ENCODE data around the gene PNMT. TPM values are rescaled to one million over a fixed set of nuclear protein-coding genes. Genes with fewer than 3 reads are reported as not detected.

The PNMT gene
- total and polyA plus RNA-seq, 2 experiments from 2014 or later = 1.9 to 2.5 TPM

DNA sequence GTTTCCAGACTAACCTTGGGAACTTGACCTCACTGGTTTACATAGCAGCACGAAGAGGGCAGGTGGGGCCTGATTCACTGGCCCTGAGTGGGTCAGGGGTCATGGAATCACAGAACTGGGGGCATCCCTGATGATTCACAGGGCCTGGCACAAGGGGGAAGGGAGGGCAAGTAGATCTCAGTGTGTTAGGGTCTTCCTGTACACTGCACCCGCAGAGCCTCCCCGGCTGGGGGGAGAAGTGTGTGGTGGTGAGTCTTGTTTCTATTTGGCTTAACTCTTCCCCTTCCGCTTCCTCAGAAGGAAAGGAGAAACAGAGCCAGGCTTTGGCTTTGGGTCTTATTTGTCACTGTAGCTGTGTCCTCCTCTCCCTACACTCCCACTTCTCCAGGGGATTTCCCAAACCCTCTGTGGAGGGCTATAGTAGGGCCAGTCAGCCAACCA is 27.6 kb upstream of the PNMT start:
- Histone ChIP-seq H3F3A (replicated peaks; ENCODE audit: low read depth) (peaks cover 29% of the 10 kb centered on the region; the same call in 1 of the 2 replicates), H3K36me3 (ENCODE audit: insufficient read depth) (no peaks in the 10 kb centered on the region), H3K27ac (ENCODE audit: low read depth) (no peak overlapping the region), H3K9me2 (ENCODE audit: insufficient read depth) (no peaks in the 10 kb centered on the region), H3K4me3 (no peak overlapping the region), H3K79me2 (replicated peaks; ENCODE audit: insufficient read depth) (peaks cover 64% of the 10 kb centered on the region), H4K20me1 (replicated peaks; ENCODE audit: insufficient read depth) (peaks cover 22% of the 10 kb centered on the region), H3K4me2 (no peak overlapping the region), H2AFZ (no peak overlapping the region), H3K4me1 (ENCODE audit: insufficient read depth) (peaks cover 55% of the 10 kb centered on the region), H3K27me3 (ENCODE audit: insufficient read depth) (no peaks in the 10 kb centered on the region)
- H3K9me3 Mint-ChIP-seq = no peaks in the 10 kb centered on the region
- TF ChIP-seq STAT1 (IDR thresholded peaks at IDR 0.05; ENCODE audit: unreplicated experiment) (no peak), ZNF331 (CRISPR knock-in tag; IDR thresholded peaks at IDR 0.05; ENCODE audit: low read depth) (no peak), JUNB (IDR thresholded peaks at IDR 0.05; ENCODE audit: unreplicated experiment) (no peak), ZNF114 (CRISPR knock-in tag; IDR thresholded peaks at IDR 0.05) (no peak), EZH2phosphoT487 (IDR thresholded peaks at IDR 0.05; ENCODE audit: unreplicated experiment) (no peak), EZH2 (IDR thresholded peaks at IDR 0.05; ENCODE audit: low read depth, unreplicated experiment) (no peak), POLR2AphosphoS5 (IDR thresholded peaks at IDR 0.05; ENCODE audit: low read depth) (no peak), NANOG (IDR thresholded peaks at IDR 0.05; ENCODE audit: borderline replicate concordance) (no peak), CREB1 (CRISPR knock-in tag; IDR thresholded peaks at IDR 0.05; ENCODE audit: low read depth) (no peak)
- TF ChIP-seq, protein P1, sequence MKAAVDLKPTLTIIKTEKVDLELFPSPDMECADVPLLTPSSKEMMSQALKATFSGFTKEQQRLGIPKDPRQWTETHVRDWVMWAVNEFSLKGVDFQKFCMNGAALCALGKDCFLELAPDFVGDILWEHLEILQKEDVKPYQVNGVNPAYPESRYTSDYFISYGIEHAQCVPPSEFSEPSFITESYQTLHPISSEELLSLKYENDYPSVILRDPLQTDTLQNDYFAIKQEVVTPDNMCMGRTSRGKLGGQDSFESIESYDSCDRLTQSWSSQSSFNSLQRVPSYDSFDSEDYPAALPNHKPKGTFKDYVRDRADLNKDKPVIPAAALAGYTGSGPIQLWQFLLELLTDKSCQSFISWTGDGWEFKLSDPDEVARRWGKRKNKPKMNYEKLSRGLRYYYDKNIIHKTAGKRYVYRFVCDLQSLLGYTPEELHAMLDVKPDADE (IDR thresholded peaks at IDR 0.05) = no peak
- TF ChIP-seq, protein P2, sequence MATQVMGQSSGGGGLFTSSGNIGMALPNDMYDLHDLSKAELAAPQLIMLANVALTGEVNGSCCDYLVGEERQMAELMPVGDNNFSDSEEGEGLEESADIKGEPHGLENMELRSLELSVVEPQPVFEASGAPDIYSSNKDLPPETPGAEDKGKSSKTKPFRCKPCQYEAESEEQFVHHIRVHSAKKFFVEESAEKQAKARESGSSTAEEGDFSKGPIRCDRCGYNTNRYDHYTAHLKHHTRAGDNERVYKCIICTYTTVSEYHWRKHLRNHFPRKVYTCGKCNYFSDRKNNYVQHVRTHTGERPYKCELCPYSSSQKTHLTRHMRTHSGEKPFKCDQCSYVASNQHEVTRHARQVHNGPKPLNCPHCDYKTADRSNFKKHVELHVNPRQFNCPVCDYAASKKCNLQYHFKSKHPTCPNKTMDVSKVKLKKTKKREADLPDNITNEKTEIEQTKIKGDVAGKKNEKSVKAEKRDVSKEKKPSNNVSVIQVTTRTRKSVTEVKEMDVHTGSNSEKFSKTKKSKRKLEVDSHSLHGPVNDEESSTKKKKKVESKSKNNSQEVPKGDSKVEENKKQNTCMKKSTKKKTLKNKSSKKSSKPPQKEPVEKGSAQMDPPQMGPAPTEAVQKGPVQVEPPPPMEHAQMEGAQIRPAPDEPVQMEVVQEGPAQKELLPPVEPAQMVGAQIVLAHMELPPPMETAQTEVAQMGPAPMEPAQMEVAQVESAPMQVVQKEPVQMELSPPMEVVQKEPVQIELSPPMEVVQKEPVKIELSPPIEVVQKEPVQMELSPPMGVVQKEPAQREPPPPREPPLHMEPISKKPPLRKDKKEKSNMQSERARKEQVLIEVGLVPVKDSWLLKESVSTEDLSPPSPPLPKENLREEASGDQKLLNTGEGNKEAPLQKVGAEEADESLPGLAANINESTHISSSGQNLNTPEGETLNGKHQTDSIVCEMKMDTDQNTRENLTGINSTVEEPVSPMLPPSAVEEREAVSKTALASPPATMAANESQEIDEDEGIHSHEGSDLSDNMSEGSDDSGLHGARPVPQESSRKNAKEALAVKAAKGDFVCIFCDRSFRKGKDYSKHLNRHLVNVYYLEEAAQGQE (IDR thresholded peaks at IDR 0.05; ENCODE audit: unreplicated experiment) = no peak
- TF ChIP-seq, protein P3, sequence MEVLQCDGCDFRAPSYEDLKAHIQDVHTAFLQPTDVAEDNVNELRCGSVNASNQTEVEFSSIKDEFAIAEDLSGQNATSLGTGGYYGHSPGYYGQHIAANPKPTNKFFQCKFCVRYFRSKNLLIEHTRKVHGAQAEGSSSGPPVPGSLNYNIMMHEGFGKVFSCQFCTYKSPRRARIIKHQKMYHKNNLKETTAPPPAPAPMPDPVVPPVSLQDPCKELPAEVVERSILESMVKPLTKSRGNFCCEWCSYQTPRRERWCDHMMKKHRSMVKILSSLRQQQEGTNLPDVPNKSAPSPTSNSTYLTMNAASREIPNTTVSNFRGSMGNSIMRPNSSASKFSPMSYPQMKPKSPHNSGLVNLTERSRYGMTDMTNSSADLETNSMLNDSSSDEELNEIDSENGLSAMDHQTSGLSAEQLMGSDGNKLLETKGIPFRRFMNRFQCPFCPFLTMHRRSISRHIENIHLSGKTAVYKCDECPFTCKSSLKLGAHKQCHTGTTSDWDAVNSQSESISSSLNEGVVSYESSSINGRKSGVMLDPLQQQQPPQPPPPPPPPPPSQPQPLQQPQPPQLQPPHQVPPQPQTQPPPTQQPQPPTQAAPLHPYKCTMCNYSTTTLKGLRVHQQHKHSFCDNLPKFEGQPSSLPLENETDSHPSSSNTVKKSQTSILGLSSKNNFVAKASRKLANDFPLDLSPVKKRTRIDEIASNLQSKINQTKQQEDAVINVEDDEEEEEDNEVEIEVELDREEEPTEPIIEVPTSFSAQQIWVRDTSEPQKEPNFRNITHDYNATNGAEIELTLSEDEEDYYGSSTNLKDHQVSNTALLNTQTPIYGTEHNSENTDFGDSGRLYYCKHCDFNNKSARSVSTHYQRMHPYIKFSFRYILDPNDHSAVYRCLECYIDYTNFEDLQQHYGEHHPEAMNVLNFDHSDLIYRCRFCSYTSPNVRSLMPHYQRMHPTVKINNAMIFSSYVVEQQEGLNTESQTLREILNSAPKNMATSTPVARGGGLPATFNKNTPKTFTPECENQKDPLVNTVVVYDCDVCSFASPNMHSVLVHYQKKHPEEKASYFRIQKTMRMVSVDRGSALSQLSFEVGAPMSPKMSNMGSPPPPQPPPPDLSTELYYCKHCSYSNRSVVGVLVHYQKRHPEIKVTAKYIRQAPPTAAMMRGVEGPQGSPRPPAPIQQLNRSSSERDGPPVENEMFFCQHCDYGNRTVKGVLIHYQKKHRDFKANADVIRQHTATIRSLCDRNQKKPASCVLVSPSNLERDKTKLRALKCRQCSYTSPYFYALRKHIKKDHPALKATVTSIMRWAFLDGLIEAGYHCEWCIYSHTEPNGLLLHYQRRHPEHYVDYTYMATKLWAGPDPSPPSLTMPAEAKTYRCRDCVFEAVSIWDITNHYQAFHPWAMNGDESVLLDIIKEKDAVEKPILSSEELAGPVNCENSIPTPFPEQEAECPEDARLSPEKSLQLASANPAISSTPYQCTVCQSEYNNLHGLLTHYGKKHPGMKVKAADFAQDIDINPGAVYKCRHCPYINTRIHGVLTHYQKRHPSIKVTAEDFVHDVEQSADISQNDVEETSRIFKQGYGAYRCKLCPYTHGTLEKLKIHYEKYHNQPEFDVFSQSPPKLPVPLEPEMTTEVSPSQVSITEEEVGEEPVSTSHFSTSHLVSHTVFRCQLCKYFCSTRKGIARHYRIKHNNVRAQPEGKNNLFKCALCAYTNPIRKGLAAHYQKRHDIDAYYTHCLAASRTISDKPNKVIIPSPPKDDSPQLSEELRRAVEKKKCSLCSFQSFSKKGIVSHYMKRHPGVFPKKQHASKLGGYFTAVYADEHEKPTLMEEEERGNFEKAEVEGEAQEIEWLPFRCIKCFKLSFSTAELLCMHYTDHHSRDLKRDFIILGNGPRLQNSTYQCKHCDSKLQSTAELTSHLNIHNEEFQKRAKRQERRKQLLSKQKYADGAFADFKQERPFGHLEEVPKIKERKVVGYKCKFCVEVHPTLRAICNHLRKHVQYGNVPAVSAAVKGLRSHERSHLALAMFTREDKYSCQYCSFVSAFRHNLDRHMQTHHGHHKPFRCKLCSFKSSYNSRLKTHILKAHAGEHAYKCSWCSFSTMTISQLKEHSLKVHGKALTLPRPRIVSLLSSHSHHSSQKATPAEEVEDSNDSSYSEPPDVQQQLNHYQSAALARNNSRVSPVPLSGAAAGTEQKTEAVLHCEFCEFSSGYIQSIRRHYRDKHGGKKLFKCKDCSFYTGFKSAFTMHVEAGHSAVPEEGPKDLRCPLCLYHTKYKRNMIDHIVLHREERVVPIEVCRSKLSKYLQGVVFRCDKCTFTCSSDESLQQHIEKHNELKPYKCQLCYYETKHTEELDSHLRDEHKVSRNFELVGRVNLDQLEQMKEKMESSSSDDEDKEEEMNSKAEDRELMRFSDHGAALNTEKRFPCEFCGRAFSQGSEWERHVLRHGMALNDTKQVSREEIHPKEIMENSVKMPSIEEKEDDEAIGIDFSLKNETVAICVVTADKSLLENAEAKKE (CRISPR knock-in tag; IDR thresholded peaks at IDR 0.05) = no peak
- TF ChIP-seq, protein P4, sequence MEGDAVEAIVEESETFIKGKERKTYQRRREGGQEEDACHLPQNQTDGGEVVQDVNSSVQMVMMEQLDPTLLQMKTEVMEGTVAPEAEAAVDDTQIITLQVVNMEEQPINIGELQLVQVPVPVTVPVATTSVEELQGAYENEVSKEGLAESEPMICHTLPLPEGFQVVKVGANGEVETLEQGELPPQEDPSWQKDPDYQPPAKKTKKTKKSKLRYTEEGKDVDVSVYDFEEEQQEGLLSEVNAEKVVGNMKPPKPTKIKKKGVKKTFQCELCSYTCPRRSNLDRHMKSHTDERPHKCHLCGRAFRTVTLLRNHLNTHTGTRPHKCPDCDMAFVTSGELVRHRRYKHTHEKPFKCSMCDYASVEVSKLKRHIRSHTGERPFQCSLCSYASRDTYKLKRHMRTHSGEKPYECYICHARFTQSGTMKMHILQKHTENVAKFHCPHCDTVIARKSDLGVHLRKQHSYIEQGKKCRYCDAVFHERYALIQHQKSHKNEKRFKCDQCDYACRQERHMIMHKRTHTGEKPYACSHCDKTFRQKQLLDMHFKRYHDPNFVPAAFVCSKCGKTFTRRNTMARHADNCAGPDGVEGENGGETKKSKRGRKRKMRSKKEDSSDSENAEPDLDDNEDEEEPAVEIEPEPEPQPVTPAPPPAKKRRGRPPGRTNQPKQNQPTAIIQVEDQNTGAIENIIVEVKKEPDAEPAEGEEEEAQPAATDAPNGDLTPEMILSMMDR (conservative IDR thresholded peaks at IDR 0.05; ENCODE audit: low read depth in 2 of 2) = no peak
- peaks cover 73% of the 10 kb centered on the region for H3K4me1 Mint-ChIP-seq
- DNase-seq (ENCODE audit: low spot score) (no peak), ATAC-seq (no peak)
- H3K36me3 Mint-ChIP-seq (ENCODE audit: low read depth) = no peaks in the 10 kb centered on the region; the same call in 1 of the 3 replicates
- peaks cover 20% of the 10 kb centered on the region for H3K27me3 Mint-ChIP-seq (ENCODE audit: insufficient read depth, low read depth, poor library complexity)
- no peak overlapping the region for H3K4me3 Mint-ChIP-seq
- H3K27ac Mint-ChIP-seq = no peak overlapping the region
